Psoas muscle (tissue), 8 donors: ENCODE measurements around the gene BCL2L12. TPM values are rescaled to one million over a fixed set of nuclear protein-coding genes. Genes with fewer than 3 reads are reported as not detected.

Experiments used
- ATAC-seq, 4 donors: fragments of 200-7000 bp; cut with Tn5 transposase; one replicate each; pipeline ENCODE4 v1.9.1; 2020; ENCODE audit warnings: moderate library complexity in 3 of 4, mild to moderate bottlenecking in 2 of 4
- DNase-seq, 2 donors: peaks; one replicate each; pipeline ENCODE4 v3.0.0-alpha.2; 2020
- H3K27ac ChIP-seq: fragments of 200-600 bp; one replicate; pipeline ENCODE4 v1.8.0; 2022
- H3K27me3 ChIP-seq, 3 donors: fragments of 200-600 bp in 1 of 3; one replicate each; pipeline versions ENCODE4 v1.6.1 to v1.8.0; 2013 to 2022; ENCODE audit warnings: low read length in 2 of 3, mild to moderate bottlenecking in 2 of 3, moderate library complexity in 1 of 3; ENCODE audit not compliant: insufficient read depth in 3 of 3
- H3K36me3 ChIP-seq, 2 donors: fragments of 200-600 bp in 1 of 2; one replicate each; pipeline versions ENCODE4 v1.6.1 to v1.8.0; 2013 to 2022; ENCODE audit warnings: low read depth in 1 of 2, mild to moderate bottlenecking in 1 of 2, moderate library complexity in 1 of 2; ENCODE audit not compliant: insufficient read depth in 1 of 2
- H3K4me1 ChIP-seq: fragments of 200-600 bp; one replicate; pipeline ENCODE4 v1.8.0; 2022
- H3K4me3 ChIP-seq: fragments of 200-600 bp; one replicate; pipeline ENCODE4 v1.8.0; 2022; ENCODE audit warnings: mild to moderate bottlenecking
- H3K9me3 ChIP-seq: fragments of 200-600 bp; one replicate; pipeline ENCODE4 v1.8.0; 2022
- WGBS, 3 donors: extraction: QIAGEN DNeasy Blood & Tissue Kit; methylation state at CpG; one replicate each; pipeline versions ENCODE4 v1.1.6 to v1.1.7; 2013; 5-methylcytosine and 5-hydroxymethylcytosine counted together
- intact Hi-C, 2 donors: fragments of 100-400 bp; cut with DNase I; formaldehyde crosslinking; loops; one replicate each; pipeline versions ENCODE4 v1.11.0 to v1.14.2; 2022
- polyA plus RNA-seq, 3 donors: library from polyadenylated mRNA; stranded (reverse); fragments of 200-250 nt; gene quantifications; one replicate each; pipeline ENCODE4 v1.2.3, GENCODE V29; 2013
- total RNA-seq, 4 donors: library from RNA; stranded (reverse); fragmentation: NEBNext Ultra II Directional in 2 of 4; extraction: Animal tissue kit (Norgen Biotek cat#: 25700) in 2 of 4; gene quantifications; one replicate each; pipeline versions ENCODE4 v1.2.1 to v1.2.4, GENCODE V29; 2021 to 2023
- TF ChIP-seq, protein P1 (sequence below): fragments of 200-600 bp; IDR thresholded peaks from one replicate; pipeline ENCODE4 v1.8.0; 2022; ENCODE audit warnings: antibody characterized with exemption
- donor health status: healthy with polysubstance abuse.
- donor health status: DM: no; HTN: no; CAD: no; lungs with moderate emphysema.
- donor health status: Bipolar disorder and iron deficiency.
- donor health status: healthy.
- donor health status: DM: yes; HTN: yes; CAD: no.
- donor health status: DM: no; HTN: no; CAD: no.
- donor health status: DM: no; HTN: no; CAD: no.
- donor health status: DM: yes; HTN: yes; CAD: no.

BCL2L12 gene
- total and polyA plus RNA-seq, 7 donors, result 13.0 to 42.7 (median 21.5) TPM

DNA sequence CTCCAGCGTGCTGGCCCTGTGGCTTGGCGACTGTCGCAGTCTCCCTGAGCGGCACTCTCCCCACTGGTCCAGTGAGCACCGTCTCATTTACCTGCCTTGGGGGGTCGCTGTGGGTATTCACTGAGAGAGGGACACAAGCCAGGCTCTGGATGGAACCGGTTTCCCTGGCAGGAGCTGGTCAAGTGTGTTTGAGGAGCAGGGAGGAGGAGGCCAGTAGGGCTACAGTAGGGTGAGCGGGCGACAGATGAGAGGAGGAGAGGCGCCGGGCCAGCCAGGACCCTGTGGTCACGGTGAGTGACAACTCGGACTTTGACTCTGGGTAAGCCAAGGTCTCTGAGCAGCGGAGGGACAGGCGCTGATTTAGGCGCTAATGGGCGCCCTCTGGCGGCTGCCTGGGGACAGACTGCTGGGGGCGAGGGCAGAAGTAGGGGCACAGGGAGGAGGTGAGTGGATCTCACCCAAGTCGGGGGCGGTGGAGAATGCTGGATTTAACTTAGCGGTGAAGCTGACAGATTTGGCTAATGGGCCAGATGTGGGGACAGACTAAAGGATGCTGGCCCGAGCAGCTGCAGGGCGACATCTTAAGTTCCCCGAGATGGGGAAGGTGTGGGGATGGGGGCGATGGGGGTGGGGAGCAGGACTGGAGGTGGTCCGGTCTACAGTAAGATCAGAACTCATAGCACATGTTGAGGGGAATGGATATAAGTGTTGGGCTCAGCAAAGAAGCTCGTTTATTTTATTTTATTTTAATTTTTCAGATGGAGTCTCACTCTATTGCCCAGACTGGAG lies 6.6 kb downstream of the BCL2L12 start:
- intact Hi-C loops, result loop anchor here in 1 of 2 donors (10.0 kb wide), 1 partner anchor 98 kb away; no protein-coding TSS in a partner anchor
- H3K27me3 ChIP-seq, result no peaks in the 10 kb centered on the region
- H3K4me3 ChIP-seq, result no peak overlapping the region
- peak overlapping the region; percentile 69 for H3K27ac ChIP-seq
- H3K4me1 ChIP-seq, result peaks cover 10% of the 10 kb centered on the region
- 19 to 26% (median 21%) methylated on average over 28 of the region's 28 CpGs for WGBS, 3 donors
- TF ChIP-seq, protein P1, sequence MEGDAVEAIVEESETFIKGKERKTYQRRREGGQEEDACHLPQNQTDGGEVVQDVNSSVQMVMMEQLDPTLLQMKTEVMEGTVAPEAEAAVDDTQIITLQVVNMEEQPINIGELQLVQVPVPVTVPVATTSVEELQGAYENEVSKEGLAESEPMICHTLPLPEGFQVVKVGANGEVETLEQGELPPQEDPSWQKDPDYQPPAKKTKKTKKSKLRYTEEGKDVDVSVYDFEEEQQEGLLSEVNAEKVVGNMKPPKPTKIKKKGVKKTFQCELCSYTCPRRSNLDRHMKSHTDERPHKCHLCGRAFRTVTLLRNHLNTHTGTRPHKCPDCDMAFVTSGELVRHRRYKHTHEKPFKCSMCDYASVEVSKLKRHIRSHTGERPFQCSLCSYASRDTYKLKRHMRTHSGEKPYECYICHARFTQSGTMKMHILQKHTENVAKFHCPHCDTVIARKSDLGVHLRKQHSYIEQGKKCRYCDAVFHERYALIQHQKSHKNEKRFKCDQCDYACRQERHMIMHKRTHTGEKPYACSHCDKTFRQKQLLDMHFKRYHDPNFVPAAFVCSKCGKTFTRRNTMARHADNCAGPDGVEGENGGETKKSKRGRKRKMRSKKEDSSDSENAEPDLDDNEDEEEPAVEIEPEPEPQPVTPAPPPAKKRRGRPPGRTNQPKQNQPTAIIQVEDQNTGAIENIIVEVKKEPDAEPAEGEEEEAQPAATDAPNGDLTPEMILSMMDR, result peak; percentile 88
- H3K9me3 ChIP-seq, result no peaks in the 10 kb centered on the region
- ATAC-seq (peak; percentile 16 to 30 (median 21)), DNase-seq (peak; percentile 80 to 89)
- H3K36me3 ChIP-seq, result peaks cover 0 to 19% of the 10 kb centered on the region in 2 donors

DNA sequence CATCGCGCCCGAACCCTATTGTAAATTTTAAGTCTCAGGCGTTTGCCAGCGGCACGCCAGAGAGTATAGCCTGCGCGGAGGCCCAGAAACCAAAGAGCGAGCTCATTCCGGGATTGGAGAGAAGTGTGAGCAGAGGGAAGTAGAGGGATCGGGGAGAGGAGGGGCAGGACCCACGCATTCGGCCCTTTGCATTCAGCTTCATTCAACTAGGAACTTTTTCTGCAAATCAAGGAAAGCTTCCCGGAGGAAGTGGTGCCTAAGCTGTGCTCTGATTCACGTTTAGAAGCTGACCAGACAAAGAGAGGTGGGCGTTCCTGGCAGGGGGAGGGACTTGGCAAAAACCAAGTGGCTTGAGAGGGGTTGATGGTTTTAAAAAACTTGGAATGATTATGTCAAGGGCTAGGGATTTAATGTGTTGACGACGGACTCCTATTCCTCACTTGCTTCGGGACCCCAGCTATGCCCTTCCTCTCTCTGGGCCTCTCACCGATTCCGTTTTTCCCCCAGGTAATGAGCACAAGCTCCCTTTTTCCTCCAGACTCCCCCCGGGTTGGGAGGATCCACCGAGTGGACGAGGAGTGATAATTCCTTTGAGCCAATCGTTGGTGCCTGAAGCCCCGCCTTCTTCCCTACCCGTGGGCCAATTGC lies 10.5 kb downstream of the BCL2L12 start:
- H3K27ac ChIP-seq, result peak overlapping the region; percentile 99
- TF ChIP-seq, protein P1, result no peak
- DNase-seq, result peak; percentile 87 to 92
- H3K36me3 ChIP-seq, result peaks cover 0 to 11% of the 10 kb centered on the region in 2 donors
- no peaks in the 10 kb centered on the region for H3K27me3 ChIP-seq
- WGBS, 3 donors, result 1 to 2% (median 2%) methylated on average over 27 of the region's 27 CpGs
- ATAC-seq, result peak; percentile 41 to 64 (median 54)
- no peaks in the 10 kb centered on the region for H3K9me3 ChIP-seq
- peak overlapping the region; percentile 95 for H3K4me3 ChIP-seq
- intact Hi-C loops, result loop anchor here (2.0 to 10.0 kb wide), 4 partner anchors 35 to 141 kb away; partner anchors contain the start of genes MED25 (in 1 of the 2) and RRAS (in 1 of the 2)
- H3K4me1 ChIP-seq, result peaks cover 34% of the 10 kb centered on the region

DNA sequence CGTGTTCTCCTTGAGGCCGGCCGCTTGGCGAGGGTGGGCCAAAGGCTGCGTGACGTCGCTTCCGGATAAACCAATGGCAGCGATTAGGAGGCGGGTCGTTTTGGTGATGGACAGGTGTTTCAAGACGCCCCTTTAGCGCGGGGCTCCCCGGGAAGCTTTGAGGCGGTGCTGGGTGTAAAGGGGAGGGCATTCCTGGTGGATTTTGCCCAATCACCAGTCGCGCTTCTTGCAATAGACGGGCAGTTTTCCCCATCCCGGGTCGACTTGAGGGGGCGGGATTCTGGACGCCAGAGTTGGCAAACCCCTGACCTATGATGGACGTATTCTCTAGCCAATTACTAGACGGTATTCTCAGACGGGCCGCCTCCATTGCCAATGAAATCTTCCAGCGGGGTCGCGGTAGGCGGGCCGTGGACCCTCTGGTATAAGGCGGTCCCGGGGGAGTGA lies 11.1 kb downstream of the BCL2L12 start:
- TF ChIP-seq, protein P1, result no peak

DNA sequence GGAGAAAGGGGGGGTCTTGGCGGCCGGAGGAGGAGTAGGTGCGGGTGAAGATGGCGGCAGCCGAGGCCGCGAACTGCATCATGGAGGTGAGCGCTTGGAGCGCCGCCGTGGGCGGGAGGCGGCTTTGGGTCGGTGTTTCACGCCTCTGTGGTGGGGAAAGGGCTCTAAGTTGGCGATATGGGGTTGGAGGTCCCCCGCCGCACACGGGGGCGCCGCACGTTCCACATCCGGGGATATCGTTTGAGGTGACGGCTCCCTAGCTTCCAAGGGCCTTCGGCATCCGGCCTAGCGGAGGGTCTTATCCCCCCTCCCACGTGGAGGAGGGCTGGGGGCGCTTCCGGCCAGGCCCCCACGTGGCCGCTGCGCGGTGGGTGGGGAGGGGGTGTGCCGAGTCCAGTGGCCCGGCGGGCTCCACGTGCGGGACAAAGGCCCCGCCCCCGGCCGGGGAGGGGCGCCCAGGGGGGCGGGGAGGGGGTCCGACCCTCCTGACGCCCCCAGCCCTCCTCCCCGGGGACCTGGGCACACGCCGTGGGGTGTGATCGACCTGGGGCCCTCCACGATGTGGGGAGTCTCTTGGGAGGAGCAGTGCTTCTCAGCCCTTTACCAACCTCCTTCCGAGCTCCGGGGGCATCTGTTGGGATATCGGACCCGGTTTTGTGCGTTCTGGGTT lies 11.6 kb downstream of the BCL2L12 start, which contains the start of gene PRMT1:
Gene PRMT1, plus strand, starts transcription at position 41 of the 670 bp plus-strand sequence. Its CDS starts 10 bp downstream, at position 51.
- no peaks in the 10 kb centered on the region for H3K9me3 ChIP-seq
- ATAC-seq (peak; percentile 15 to 38 (median 22)), DNase-seq (peak; percentile 59 to 80)
- H3K36me3 ChIP-seq, result peaks cover 4 to 21% of the 10 kb centered on the region in 2 donors
- WGBS, 3 donors, result 0% methylated on average over 38 to 57 of the region's 57 CpGs
- intact Hi-C loops, result loop anchor here (2.0 to 10.0 kb wide), 4 partner anchors 37 to 140 kb away; partner anchors contain the start of genes MED25 (in 1 of the 2) and RRAS (in 1 of the 2)
- no peaks in the 10 kb centered on the region for H3K27me3 ChIP-seq
- H3K27ac ChIP-seq, result peak within 1 kb of the TSS; percentile 99
- TF ChIP-seq, protein P1, result no peak
- peak within 1 kb of the TSS; percentile 95 for H3K4me3 ChIP-seq
- peaks cover 36% of the 10 kb centered on the region for H3K4me1 ChIP-seq

More for the DNA sequence above, 11.1 kb downstream of the BCL2L12 start:
- no peaks in the 10 kb centered on the region for H3K27me3 ChIP-seq
- 0 to 1% (median 0%) methylated on average over 34 of the region's 34 CpGs for WGBS, 3 donors
- H3K9me3 ChIP-seq, result no peaks in the 10 kb centered on the region
- DNase-seq (peak; percentile 99 to 100), ATAC-seq (peak; percentile 77 to 84 (median 78))
- H3K27ac ChIP-seq, result peak overlapping the region; percentile 99
- peaks cover 39% of the 10 kb centered on the region for H3K4me1 ChIP-seq
- H3K4me3 ChIP-seq, result peak overlapping the region; percentile 95
- H3K36me3 ChIP-seq, result peaks cover 0 to 15% of the 10 kb centered on the region in 2 donors
- intact Hi-C loops, result loop anchor here (2.0 to 10.0 kb wide), 4 partner anchors 36 to 140 kb away; partner anchors contain the start of genes MED25 (in 1 of the 2) and RRAS (in 1 of the 2)
